Fibroblast of pulmonary artery (primary cell): Measurements from ENCODE around the gene RRM2.

ENCODE experiments used
- DNase-seq: peaks from one replicate; pipeline ENCODE4 v3.0.0-alpha.2; 2010; ENCODE audit warnings: low read depth
- H3K4me3 ChIP-seq: replicated peaks from 2 replicates; pipeline ENCODE4 v1.5.1; 2011; ENCODE audit warnings: low read depth, mild to moderate bottlenecking, control low read depth, low read length, moderate library complexity
- TF ChIP-seq, protein P1 (sequence below): IDR thresholded peaks from 2 replicates; pipeline ENCODE4 v1.5.1; 2011; ENCODE audit warnings: mild to moderate bottlenecking, control low read depth, low read length, inconsistent platforms; ENCODE audit errors: missing control alignments

RRM2 gene

GRCh38 chr2:10167316-10167715, 44.8 kb downstream of the RRM2 start:
- DNase-seq = no peak
- TF ChIP-seq, protein P1, sequence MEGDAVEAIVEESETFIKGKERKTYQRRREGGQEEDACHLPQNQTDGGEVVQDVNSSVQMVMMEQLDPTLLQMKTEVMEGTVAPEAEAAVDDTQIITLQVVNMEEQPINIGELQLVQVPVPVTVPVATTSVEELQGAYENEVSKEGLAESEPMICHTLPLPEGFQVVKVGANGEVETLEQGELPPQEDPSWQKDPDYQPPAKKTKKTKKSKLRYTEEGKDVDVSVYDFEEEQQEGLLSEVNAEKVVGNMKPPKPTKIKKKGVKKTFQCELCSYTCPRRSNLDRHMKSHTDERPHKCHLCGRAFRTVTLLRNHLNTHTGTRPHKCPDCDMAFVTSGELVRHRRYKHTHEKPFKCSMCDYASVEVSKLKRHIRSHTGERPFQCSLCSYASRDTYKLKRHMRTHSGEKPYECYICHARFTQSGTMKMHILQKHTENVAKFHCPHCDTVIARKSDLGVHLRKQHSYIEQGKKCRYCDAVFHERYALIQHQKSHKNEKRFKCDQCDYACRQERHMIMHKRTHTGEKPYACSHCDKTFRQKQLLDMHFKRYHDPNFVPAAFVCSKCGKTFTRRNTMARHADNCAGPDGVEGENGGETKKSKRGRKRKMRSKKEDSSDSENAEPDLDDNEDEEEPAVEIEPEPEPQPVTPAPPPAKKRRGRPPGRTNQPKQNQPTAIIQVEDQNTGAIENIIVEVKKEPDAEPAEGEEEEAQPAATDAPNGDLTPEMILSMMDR = no peak
- no peak overlapping the region for H3K4me3 ChIP-seq

GRCh38 chr2:10168221-10168620, 45.7 kb downstream of the RRM2 start:
- TF ChIP-seq, protein P1 = no peak
- no peak for DNase-seq
- no peak overlapping the region for H3K4me3 ChIP-seq

GRCh38 chr2:10169053-10169578, 46.6 kb downstream of the RRM2 start:
- TF ChIP-seq, protein P1 = no peak
- no peak for DNase-seq
- H3K4me3 ChIP-seq = no peak overlapping the region

DNA sequence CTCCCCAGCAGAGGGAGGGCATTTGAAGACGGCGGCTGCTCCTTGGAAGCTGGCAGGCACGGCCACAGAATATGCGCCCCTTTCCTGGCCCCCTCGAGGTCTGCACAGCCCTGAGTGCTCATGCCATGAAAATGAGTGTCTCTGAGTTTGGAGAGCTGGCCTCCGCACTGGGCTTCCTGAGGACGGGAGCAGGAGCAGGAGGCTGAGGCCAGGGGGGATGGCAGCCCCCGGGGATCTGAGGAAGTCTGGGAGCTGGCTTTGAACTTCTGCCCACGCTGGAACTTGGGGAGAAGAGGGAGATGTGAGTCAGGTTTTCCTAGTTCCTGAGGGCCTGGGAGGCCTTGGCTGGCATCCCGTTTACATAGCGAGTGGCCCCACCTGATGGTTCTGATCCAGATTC, 47.0 kb downstream of the RRM2 start:
- H3K4me3 ChIP-seq = no peak overlapping the region
- peak; percentile 20 for DNase-seq
- TF ChIP-seq, protein P1 = no peak

GRCh38 chr2:10170256-10170655, 47.7 kb downstream of the RRM2 start:
- H3K4me3 ChIP-seq = no peak overlapping the region
- peak; percentile 43 for DNase-seq
- TF ChIP-seq, protein P1 = no peak

GRCh38 chr2:10171006-10171800, 48.7 kb downstream of the RRM2 start:
- TF ChIP-seq, protein P1 = no peak
- no peak for DNase-seq
- H3K4me3 ChIP-seq = no peak overlapping the region
